DND-41 (cell line): ENCODE results near the gene USP20.

Experiments
- EZH2 ChIP-seq: IDR thresholded peaks from 3 replicates; pipeline ENCODE4 v1.6.1; 2012; ENCODE audit warnings: borderline replicate concordance, low read depth, mild to moderate bottlenecking, moderate library complexity, low read length, inconsistent platforms; ENCODE audit not compliant: severe bottlenecking
- TF ChIP-seq, protein P1 (sequence below): IDR thresholded peaks from 2 replicates; pipeline ENCODE4 v1.5.1; 2012; ENCODE audit warnings: borderline replicate concordance, low read length, moderate library complexity, mild to moderate bottlenecking; ENCODE audit not compliant: poor library complexity, severe bottlenecking; ENCODE audit errors: extremely low read depth

DNA sequence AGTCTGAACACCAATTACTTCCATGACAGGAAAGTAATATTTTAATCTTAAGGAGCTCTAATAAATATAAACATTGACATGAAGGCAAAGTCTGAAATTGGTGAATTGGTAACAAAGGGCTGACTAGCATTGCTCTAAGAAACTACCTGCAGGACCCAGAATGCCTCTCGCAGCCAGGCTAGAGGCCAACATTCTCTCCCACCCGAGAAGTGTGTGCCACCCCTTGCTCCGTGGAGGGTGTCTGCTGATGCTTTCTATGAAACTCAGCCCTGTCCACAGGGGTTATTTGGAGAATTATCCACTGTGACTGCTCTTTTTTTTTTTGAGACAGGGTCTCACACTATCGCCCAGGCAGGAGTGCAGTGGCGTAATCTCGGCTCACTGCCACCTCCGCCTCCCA lies 81.4 kb downstream of the USP20 start:
- TF ChIP-seq, protein P1, sequence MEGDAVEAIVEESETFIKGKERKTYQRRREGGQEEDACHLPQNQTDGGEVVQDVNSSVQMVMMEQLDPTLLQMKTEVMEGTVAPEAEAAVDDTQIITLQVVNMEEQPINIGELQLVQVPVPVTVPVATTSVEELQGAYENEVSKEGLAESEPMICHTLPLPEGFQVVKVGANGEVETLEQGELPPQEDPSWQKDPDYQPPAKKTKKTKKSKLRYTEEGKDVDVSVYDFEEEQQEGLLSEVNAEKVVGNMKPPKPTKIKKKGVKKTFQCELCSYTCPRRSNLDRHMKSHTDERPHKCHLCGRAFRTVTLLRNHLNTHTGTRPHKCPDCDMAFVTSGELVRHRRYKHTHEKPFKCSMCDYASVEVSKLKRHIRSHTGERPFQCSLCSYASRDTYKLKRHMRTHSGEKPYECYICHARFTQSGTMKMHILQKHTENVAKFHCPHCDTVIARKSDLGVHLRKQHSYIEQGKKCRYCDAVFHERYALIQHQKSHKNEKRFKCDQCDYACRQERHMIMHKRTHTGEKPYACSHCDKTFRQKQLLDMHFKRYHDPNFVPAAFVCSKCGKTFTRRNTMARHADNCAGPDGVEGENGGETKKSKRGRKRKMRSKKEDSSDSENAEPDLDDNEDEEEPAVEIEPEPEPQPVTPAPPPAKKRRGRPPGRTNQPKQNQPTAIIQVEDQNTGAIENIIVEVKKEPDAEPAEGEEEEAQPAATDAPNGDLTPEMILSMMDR = no peak
- TF ChIP-seq EZH2 = no peak
